Fibroblast of lung (primary cell): Measurements from ENCODE around the gene ZNF366.

Source experiments
- EZH2 ChIP-seq: IDR thresholded peaks from 2 replicates; pipeline ENCODE4 v1.5.1; 2012; ENCODE audit warnings: low read length, control low read depth, mild to moderate bottlenecking; ENCODE audit errors: missing control alignments
- TF ChIP-seq, protein P1 (sequence below), 2 donors: IDR thresholded peaks in 1 of 2; conservative IDR thresholded peaks in 1 of 2; 1 replicate in 1 of 2; 2 replicates in 1 of 2; pipeline ENCODE4 v1.5.1; 2011 to 2012; ENCODE audit warnings: low read length in 2 of 2, control low read depth in 1 of 2, inconsistent platforms in 1 of 2, low read depth in 1 of 2, mild to moderate bottlenecking in 1 of 2

DNA sequence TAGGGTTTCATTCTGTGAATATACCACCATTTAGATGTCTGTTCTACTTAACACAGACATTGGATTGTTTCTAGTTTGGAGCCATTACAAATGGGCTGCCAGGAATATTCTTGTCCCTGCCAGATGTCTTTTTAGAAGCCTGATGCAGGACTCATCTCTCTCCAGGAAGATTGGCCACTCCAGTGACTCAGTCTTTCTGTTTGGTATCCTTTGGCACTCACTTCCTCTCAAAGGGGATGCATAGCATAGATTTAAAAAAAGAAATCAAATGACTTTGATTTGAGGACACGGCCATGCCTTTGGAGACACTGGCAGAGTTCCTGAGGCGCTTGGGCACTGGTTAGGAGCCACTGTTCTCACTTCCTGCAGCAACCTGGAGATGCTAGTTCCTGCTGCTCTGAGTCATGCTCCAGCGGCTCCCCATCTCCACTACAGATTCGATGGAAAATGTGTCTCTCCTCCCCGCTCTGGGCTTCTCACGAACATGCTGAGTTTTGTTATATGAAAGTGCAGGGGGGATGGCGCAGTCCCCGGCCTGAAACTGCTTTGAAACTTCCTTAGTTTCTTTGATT lies 3.5 kb upstream of the ZNF366 start:
- TF ChIP-seq, protein P1, sequence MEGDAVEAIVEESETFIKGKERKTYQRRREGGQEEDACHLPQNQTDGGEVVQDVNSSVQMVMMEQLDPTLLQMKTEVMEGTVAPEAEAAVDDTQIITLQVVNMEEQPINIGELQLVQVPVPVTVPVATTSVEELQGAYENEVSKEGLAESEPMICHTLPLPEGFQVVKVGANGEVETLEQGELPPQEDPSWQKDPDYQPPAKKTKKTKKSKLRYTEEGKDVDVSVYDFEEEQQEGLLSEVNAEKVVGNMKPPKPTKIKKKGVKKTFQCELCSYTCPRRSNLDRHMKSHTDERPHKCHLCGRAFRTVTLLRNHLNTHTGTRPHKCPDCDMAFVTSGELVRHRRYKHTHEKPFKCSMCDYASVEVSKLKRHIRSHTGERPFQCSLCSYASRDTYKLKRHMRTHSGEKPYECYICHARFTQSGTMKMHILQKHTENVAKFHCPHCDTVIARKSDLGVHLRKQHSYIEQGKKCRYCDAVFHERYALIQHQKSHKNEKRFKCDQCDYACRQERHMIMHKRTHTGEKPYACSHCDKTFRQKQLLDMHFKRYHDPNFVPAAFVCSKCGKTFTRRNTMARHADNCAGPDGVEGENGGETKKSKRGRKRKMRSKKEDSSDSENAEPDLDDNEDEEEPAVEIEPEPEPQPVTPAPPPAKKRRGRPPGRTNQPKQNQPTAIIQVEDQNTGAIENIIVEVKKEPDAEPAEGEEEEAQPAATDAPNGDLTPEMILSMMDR (conservative IDR thresholded peaks at IDR 0.05 in 1 of 2, IDR thresholded peaks at IDR 0.05 in 1 of 2; ENCODE audit: low read depth in 1 of 2, low read length in 2 of 2), result no peak
- no peak for TF ChIP-seq EZH2
